Neural crest cell (in vitro differentiated cells): ENCODE results near the gene LYPD6. TPM values are rescaled to one million over a fixed set of nuclear protein-coding genes. Genes with fewer than 3 reads are reported as not detected.

Experiments used
- DNase-seq: peaks from one replicate; pipeline ENCODE4 v3.0.0; 2021; ENCODE audit warnings: low read depth, mixed read lengths, low spot score
- H3K27ac Mint-ChIP-seq: one replicate; pipeline ENCODE4 v1.8.0; 2021; ENCODE audit warnings: mild to moderate bottlenecking, mixed read lengths; ENCODE audit not compliant: unreplicated experiment
- H3K27me3 Mint-ChIP-seq: 2 replicates; pipeline ENCODE4 v1.8.0; 2021; ENCODE audit warnings: low read depth, mild to moderate bottlenecking, mixed read lengths
- H3K36me3 Mint-ChIP-seq: 2 replicates; pipeline ENCODE4 v1.8.0; 2021; ENCODE audit warnings: low read depth, mild to moderate bottlenecking, mixed read lengths
- H3K4me1 Mint-ChIP-seq: 2 replicates; pipeline ENCODE4 v1.8.0; 2021; ENCODE audit warnings: mixed read lengths
- H3K4me3 Mint-ChIP-seq: one replicate; pipeline ENCODE4 v1.8.0; 2021; ENCODE audit warnings: mild to moderate bottlenecking, mixed read lengths
- H3K9me3 Mint-ChIP-seq: 2 replicates; pipeline ENCODE4 v1.8.0; 2021; ENCODE audit warnings: mixed read lengths
- CTCF ChIP-seq: fragments of 200-600 bp; sonication (generic); conservative IDR thresholded peaks from 2 replicates; pipeline ENCODE4 v1.5.0; 2021; ENCODE audit warnings: antibody characterized with exemption, mild to moderate bottlenecking
- total RNA-seq: library from RNA; stranded (reverse); gene quantifications from 2 replicates; pipeline ENCODE4 v1.2.1, GENCODE V29; 2021

LYPD6 gene
- total RNA-seq, 1 donor from 2014 or later: 7.1 TPM

GRCh38 chr2:149307014-149307413 lies 23.4 kb upstream of the LYPD6 start:
- no peak overlapping the region for H3K27ac Mint-ChIP-seq
- no peak for DNase-seq

DNA sequence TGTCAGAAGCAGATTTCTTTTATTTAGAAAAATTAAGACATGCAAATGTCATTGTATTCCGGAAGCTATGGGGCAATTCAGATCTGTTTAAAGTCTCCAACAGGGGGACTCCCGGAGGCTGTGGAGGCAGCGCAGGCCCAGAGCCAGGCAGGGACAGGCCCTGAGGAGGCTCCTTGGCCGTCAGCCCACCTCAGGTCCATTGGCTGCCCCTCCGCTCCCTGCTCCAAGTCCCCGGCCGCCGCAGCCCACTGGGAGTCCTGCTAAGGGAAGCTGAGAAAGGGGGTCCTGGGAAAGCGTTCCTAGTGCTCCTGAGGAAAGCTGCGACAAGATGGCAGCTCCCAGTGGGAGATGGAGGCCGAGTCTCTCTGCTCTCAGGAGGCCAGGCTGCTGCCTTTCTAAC lies 20.0 kb upstream of the LYPD6 start:
- no peak overlapping the region for H3K4me3 Mint-ChIP-seq
- peaks cover 13% of the 10 kb centered on the region for H3K4me1 Mint-ChIP-seq
- no peaks in the 10 kb centered on the region for H3K9me3 Mint-ChIP-seq
- no peak overlapping the region for H3K27ac Mint-ChIP-seq
- H3K27me3 Mint-ChIP-seq: peaks cover 8% of the 10 kb centered on the region
- no peaks in the 10 kb centered on the region for H3K36me3 Mint-ChIP-seq
- no peak for DNase-seq
- TF ChIP-seq CTCF: no peak

More at GRCh38 chr2:149307014-149307413, 23.4 kb upstream of the LYPD6 start:
- TF ChIP-seq CTCF: no peak
- H3K4me3 Mint-ChIP-seq: no peak overlapping the region
- no peaks in the 10 kb centered on the region for H3K9me3 Mint-ChIP-seq
- no peaks in the 10 kb centered on the region for H3K4me1 Mint-ChIP-seq
- no peaks in the 10 kb centered on the region for H3K36me3 Mint-ChIP-seq
- no peaks in the 10 kb centered on the region for H3K27me3 Mint-ChIP-seq

DNA sequence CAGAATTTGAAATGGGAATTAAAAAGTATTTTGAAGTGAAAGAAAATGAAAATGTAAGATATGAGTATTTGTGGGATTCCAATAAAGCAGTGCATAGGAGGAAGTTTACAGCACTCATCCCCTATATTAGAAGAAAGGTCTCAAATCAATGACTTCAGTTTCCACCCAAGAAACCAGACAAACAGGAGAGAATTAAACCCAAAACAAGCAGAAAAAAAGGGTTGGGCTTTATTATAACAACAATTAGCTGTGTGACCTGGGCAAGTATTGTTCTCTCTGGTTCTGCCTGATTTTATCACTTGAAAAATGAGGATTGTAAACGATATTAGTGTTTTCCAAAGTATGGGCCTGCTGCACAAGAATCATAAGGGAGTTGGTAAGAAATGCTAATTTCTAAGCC lies 18.3 kb upstream of the LYPD6 start:
- H3K27me3 Mint-ChIP-seq: peaks cover 20% of the 10 kb centered on the region
- no peak for DNase-seq
- no peak overlapping the region for H3K27ac Mint-ChIP-seq
- no peak overlapping the region for H3K4me3 Mint-ChIP-seq
- no peak for TF ChIP-seq CTCF
- no peaks in the 10 kb centered on the region for H3K36me3 Mint-ChIP-seq
- peaks cover 13% of the 10 kb centered on the region for H3K4me1 Mint-ChIP-seq
- no peaks in the 10 kb centered on the region for H3K9me3 Mint-ChIP-seq

GRCh38 chr2:149313512-149313972 lies 16.8 kb upstream of the LYPD6 start:
- peak; percentile 84 for TF ChIP-seq CTCF
- Mint-ChIP-seq H3K4me3 (no peak overlapping the region), H3K4me1 (peaks cover 13% of the 10 kb centered on the region)

GRCh38 chr2:149314687-149315086 lies 15.7 kb upstream of the LYPD6 start:
- peaks cover 23% of the 10 kb centered on the region for H3K27me3 Mint-ChIP-seq
- peaks cover 13% of the 10 kb centered on the region for H3K4me1 Mint-ChIP-seq
- TF ChIP-seq CTCF: peak; percentile 19
- H3K36me3 Mint-ChIP-seq: no peaks in the 10 kb centered on the region
- H3K27ac Mint-ChIP-seq: no peak overlapping the region
- peaks cover 2% of the 10 kb centered on the region for H3K9me3 Mint-ChIP-seq
- H3K4me3 Mint-ChIP-seq: no peak overlapping the region
- DNase-seq: no peak

More at GRCh38 chr2:149313512-149313972, 16.8 kb upstream of the LYPD6 start:
- H3K36me3 Mint-ChIP-seq: no peaks in the 10 kb centered on the region
- DNase-seq: peak; percentile 9
- peaks cover 23% of the 10 kb centered on the region for H3K27me3 Mint-ChIP-seq
- no peak overlapping the region for H3K27ac Mint-ChIP-seq
- H3K9me3 Mint-ChIP-seq: peaks cover 2% of the 10 kb centered on the region
